CD4-positive, alpha-beta T cell treated with Interleukin-21 for 1 hour (primary cell): ENCODE data around the gene NLN.
"Not testable (repeated sequence)": the region's sequence is repeated elsewhere in the genome, so short reads cannot be mapped to it uniquely, and the experiment has no call there.

Experiments used
- DNase-seq: peaks from one replicate; pipeline ENCODE4 v3.0.0-alpha.2; 2020

NLN gene

GRCh38 chr5:65834306-65834705 is 112.3 kb downstream of the NLN start:
- no peak for DNase-seq

GRCh38 chr5:65835191-65835590 is 113.2 kb downstream of the NLN start:
- no peak for DNase-seq

GRCh38 chr5:65837139-65837538 is 115.1 kb downstream of the NLN start:
- DNase-seq, result no peak

GRCh38 chr5:65839170-65839569 is 117.2 kb downstream of the NLN start:
- DNase-seq, result not testable (repeated sequence)

- DNase-seq, result no peak
Measured at GRCh38 chr5:65840071-65840470, 118.1 kb downstream of the NLN start.

- DNase-seq, result not testable (repeated sequence)
Measured at GRCh38 chr5:65844763-65845162, 122.8 kb downstream of the NLN start.

- DNase-seq, result no peak
Measured at GRCh38 chr5:65846101-65846500, 124.1 kb downstream of the NLN start.

GRCh38 chr5:65847019-65847418 is 125.0 kb downstream of the NLN start:
- not testable (repeated sequence) for DNase-seq

- DNase-seq, result not testable (repeated sequence)
Measured at GRCh38 chr5:65849918-65850317, 127.9 kb downstream of the NLN start.

- no peak for DNase-seq
Measured at GRCh38 chr5:65854925-65855324, 132.9 kb downstream of the NLN start.

- DNase-seq, result no peak
Measured at GRCh38 chr5:65855766-65856315, 133.8 kb downstream of the NLN start.

- no peak for DNase-seq
Measured at GRCh38 chr5:65856520-65856919, 134.5 kb downstream of the NLN start.

- no peak for DNase-seq
Measured at GRCh38 chr5:65858316-65858715, 136.3 kb downstream of the NLN start.

GRCh38 chr5:65861830-65862241 is 139.8 kb downstream of the NLN start:
- no peak for DNase-seq

GRCh38 chr5:65862384-65862783 is 140.4 kb downstream of the NLN start:
- no peak for DNase-seq

- DNase-seq, result no peak
Measured at GRCh38 chr5:65863747-65864146, 141.7 kb downstream of the NLN start.

GRCh38 chr5:65866837-65867521 is 145.0 kb downstream of the NLN start:
- DNase-seq, result peak; percentile 18

- DNase-seq, result no peak
Measured at GRCh38 chr5:65867542-65868195, 145.7 kb downstream of the NLN start.

- no peak for DNase-seq
Measured at GRCh38 chr5:65868509-65868908, 146.5 kb downstream of the NLN start.

- DNase-seq, result no peak
Measured at GRCh38 chr5:65871182-65871581, 149.2 kb downstream of the NLN start.

- not testable (repeated sequence) for DNase-seq
Measured at GRCh38 chr5:65871776-65872175, 149.8 kb downstream of the NLN start.

- DNase-seq, result no peak
Measured at GRCh38 chr5:65873181-65873750, 151.3 kb downstream of the NLN start.

GRCh38 chr5:65874241-65874640 is 152.2 kb downstream of the NLN start:
- DNase-seq, result no peak

GRCh38 chr5:65876496-65876895 is 154.5 kb downstream of the NLN start:
- DNase-seq, result no peak
